Iris pigment epithelial cell (primary cell): ENCODE data around the gene EEFSEC.
A peak's percentile ranks its signal among the peaks of the same experiment; 100 is the strongest.

Experiments
- DNase-seq: peaks from one replicate; pipeline ENCODE4 v3.0.0-alpha.2; 2011; ENCODE audit warnings: low read depth

The EEFSEC gene

GRCh38 chr3:128336337-128337156 lies 183.3 kb downstream of the EEFSEC start:
- DNase-seq = no peak

- no peak for DNase-seq
These were observed 184.0 kb downstream of the EEFSEC start for GRCh38 chr3:128337305-128337704.

GRCh38 chr3:128338536-128339330 lies 185.5 kb downstream of the EEFSEC start:
- no peak for DNase-seq

GRCh38 chr3:128339491-128340012 lies 186.3 kb downstream of the EEFSEC start:
- DNase-seq = no peak

GRCh38 chr3:128340198-128340903 lies 187.1 kb downstream of the EEFSEC start:
- no peak for DNase-seq

- no peak for DNase-seq
These were observed 187.7 kb downstream of the EEFSEC start for GRCh38 chr3:128340904-128341555.

- no peak for DNase-seq
These were observed 188.5 kb downstream of the EEFSEC start for GRCh38 chr3:128341659-128342395.

- DNase-seq = no peak
These were observed 189.5 kb downstream of the EEFSEC start for GRCh38 chr3:128342701-128343180.

GRCh38 chr3:128343287-128344051 lies 190.2 kb downstream of the EEFSEC start:
- peak; percentile 68 for DNase-seq

- DNase-seq = no peak
These were observed 190.9 kb downstream of the EEFSEC start for GRCh38 chr3:128344052-128344735.

- DNase-seq = no peak
These were observed 191.9 kb downstream of the EEFSEC start for GRCh38 chr3:128345196-128345595.

GRCh38 chr3:128346562-128346961 lies 193.3 kb downstream of the EEFSEC start:
- DNase-seq = no peak

GRCh38 chr3:128347282-128347681 lies 194.0 kb downstream of the EEFSEC start:
- DNase-seq = no peak

- DNase-seq = no peak
These were observed 194.8 kb downstream of the EEFSEC start for GRCh38 chr3:128348075-128348474.

GRCh38 chr3:128348805-128349531 lies 195.7 kb downstream of the EEFSEC start:
- no peak for DNase-seq

- no peak for DNase-seq
These were observed 196.8 kb downstream of the EEFSEC start for GRCh38 chr3:128349963-128350599.

GRCh38 chr3:128351546-128351945 lies 198.3 kb downstream of the EEFSEC start:
- no peak for DNase-seq

GRCh38 chr3:128352326-128352725 lies 199.0 kb downstream of the EEFSEC start:
- DNase-seq = no peak
